ENCODE data around the gene TXNDC11.
"Not testable (repeated sequence)": the region's sequence is repeated elsewhere in the genome, so short reads cannot be mapped to it uniquely, and the experiment has no call there.

The TXNDC11 gene, protein sequence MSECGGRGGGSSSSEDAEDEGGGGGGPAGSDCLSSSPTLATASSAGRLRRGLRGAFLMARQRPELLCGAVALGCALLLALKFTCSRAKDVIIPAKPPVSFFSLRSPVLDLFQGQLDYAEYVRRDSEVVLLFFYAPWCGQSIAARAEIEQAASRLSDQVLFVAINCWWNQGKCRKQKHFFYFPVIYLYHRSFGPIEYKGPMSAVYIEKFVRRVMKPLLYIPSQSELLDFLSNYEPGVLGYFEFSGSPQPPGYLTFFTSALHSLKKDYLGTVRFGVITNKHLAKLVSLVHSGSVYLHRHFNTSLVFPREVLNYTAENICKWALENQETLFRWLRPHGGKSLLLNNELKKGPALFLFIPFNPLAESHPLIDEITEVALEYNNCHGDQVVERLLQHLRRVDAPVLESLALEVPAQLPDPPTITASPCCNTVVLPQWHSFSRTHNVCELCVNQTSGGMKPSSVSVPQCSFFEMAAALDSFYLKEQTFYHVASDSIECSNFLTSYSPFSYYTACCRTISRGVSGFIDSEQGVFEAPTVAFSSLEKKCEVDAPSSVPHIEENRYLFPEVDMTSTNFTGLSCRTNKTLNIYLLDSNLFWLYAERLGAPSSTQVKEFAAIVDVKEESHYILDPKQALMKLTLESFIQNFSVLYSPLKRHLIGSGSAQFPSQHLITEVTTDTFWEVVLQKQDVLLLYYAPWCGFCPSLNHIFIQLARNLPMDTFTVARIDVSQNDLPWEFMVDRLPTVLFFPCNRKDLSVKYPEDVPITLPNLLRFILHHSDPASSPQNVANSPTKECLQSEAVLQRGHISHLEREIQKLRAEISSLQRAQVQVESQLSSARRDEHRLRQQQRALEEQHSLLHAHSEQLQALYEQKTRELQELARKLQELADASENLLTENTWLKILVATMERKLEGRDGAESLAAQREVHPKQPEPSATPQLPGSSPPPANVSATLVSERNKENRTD

GRCh38 chr16:11742536-11743307 lies at the start of gene TXNDC11:
Gene TXNDC11, minus strand, starts transcription at chr16:11742857. Its CDS starts 127 bp downstream, at chr16:11742730.
- peak; percentile 100 for DNase-seq

- no peak for DNase-seq
Observed at GRCh38 chr16:11791144-11791828, 48.6 kb upstream of the TXNDC11 start.

- no peak for DNase-seq
Observed at GRCh38 chr16:11788914-11789313, 46.3 kb upstream of the TXNDC11 start.

- not testable (repeated sequence) for DNase-seq
Observed at GRCh38 chr16:11784980-11785599, 42.4 kb upstream of the TXNDC11 start.

GRCh38 chr16:11784381-11784780 lies 41.7 kb upstream of the TXNDC11 start:
- DNase-seq: not testable (repeated sequence)

DNA sequence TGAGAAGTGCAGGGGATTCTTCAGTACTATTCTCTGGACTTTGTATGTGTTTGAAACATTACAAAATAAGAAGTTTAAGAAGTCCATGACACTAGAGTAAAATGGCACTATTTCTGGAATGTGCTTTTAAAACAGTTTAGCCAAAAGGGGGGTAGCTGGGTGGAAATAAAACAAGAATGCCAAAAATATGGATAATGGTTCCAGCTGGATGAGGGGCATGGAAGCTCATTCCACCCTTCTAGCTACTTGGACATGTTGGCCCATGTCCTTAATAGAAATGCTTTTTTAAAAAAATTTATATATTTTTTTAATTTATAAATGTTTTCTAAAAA lies 41.3 kb upstream of the TXNDC11 start:
- no peak for DNase-seq

- peak; percentile 53 for DNase-seq
Observed at GRCh38 chr16:11783319-11784037, 40.8 kb upstream of the TXNDC11 start.

DNA sequence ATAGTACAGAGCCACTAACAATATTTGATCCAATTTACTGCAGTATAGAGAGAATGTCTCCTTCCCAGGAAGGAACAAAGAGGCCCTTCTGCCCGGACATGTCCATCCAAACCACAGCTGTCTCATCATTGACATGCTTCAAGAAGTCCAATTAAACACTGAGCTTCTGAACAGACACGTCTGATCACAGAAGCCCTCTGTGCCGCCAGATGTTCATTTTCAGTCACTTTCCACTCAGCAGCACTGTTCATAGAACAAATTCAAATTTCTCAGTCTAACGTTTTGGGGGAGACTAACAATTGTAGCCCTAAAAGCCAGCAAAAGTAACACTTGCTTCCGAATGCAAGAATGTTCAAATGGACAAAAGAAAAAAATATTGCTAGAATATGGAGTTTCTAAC lies 39.1 kb upstream of the TXNDC11 start:
- no peak for DNase-seq

DNA sequence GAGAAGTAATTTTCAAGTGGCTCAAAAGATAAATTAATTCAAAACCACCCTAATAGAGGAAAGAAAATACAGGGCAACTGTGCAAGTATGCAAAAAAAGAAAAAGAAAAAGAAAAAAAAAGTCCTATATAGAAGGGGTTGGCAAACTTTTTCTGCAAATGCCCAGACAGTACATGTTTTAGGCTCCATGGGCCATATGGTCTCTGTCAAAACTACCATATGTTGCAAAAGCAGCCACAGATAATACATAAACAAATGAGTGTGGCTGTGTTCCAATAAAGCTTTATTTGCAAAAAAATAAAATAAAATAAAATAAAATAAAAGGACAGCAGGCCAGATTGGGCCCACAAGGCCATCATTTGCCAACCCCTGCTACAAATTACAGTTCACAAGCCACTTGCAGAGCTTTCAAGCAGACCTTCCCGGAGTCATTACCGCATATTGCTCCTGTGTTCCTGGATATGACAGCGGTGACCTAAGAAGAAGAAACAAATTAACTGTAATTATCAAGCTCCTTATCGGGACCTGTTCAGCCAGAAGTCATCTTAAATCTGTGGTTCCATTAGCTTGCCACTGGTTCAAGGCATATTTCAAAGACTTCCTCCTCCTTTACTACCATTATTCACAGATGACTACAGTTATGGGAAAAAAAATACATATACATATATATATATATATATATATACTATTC lies 38.5 kb upstream of the TXNDC11 start:
- no peak for DNase-seq

DNA sequence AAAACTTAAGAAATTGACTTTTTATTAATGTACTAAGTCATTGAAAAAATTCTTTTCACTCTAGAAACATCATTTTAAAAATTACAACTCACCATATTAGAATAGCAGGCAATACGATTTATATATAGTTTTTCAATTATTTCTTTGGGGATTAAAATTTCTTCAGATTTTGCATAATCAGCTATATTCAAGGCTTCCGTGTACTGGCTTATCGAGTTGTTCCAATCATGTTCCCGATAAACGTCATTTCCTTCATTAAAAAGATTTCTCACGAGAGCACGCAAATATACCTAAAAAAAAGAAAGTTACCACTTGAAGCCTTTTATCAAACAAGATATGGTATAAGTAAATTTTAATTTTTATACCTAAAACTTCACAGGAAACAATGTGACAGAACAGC lies 36.4 kb upstream of the TXNDC11 start:
- DNase-seq: no peak

GRCh38 chr16:11774065-11774626 lies 31.5 kb upstream of the TXNDC11 start:
- no peak for DNase-seq

GRCh38 chr16:11768849-11769248 lies 26.2 kb upstream of the TXNDC11 start:
- no peak for DNase-seq

- DNase-seq: no peak
Observed at GRCh38 chr16:11762431-11762830, 19.8 kb upstream of the TXNDC11 start.

- no peak for DNase-seq
Observed at GRCh38 chr16:11759997-11760396, 17.3 kb upstream of the TXNDC11 start.

- DNase-seq: no peak
Observed at GRCh38 chr16:11759163-11759834, 16.6 kb upstream of the TXNDC11 start.

DNA sequence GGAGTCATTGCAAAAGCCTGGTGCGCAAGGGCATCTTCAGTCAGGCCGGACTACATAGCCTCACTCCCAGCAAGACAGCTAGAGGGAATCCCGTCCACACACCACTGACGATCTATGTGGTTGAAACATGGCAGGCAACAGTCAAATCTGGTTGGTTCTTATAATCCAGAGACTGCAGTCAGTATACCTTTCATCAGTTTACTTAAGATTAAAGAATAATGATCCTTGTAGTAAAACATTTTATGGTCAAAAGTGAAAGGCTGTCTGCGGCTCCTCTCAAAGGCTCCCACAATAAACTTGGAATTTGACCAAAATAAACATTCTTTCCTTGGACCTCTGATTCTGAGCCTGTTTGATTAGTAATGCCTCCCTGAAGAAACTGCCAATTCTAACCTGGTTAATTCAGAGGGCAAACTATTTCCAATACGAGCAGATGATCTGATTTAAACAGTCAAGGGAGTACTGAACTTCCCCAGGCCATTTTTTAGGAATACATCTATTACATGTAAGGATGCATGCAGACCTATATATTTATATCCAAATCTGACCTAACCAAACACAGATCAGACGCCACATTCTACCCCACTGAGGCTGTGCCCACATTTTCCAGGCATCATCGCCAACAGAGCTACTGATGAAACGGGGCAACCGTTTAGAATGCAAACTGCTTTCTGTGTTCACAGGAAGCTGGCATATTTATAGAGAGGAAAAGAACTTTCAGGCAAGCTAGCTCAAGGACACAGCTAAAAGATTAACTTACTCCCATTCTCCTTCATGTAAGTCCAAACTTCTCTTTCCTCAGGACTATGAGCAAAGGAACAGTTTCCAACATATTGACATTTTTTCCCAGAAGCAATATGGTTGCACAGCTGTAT lies 15.3 kb upstream of the TXNDC11 start:
- no peak for DNase-seq

DNA sequence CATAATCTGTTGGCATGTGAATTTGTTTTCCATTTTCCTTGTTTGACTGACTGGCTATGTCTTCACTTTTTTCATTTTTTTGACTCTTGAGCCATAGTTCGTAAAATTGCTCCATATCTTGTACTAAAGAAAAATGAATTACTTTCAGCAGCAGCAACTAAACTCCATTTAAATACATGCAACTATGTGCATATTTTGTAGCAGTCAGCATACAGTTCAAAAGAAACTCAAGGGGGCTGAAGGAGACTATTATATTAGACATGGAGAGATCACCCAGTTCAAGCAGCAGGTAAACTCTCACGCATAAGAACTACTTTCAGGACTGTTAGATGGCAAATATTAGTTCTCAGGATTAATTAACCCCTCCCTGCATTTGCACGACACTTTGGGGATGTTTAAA lies 13.6 kb upstream of the TXNDC11 start:
- no peak for DNase-seq

GRCh38 chr16:11755022-11755760 lies 12.5 kb upstream of the TXNDC11 start:
- DNase-seq: no peak
